ENCODE results near the gene CATSPERD.

The CATSPERD gene

GRCh38 chr19:5809053-5809452 is 88.6 kb downstream of the CATSPERD start:
- DNase-seq: peak; percentile 15

GRCh38 chr19:5809469-5809868 is 89.0 kb downstream of the CATSPERD start:
- DNase-seq: peak; percentile 14

GRCh38 chr19:5811117-5811516 is 90.7 kb downstream of the CATSPERD start:
- no peak for DNase-seq

- DNase-seq: no peak
These were observed 93.8 kb downstream of the CATSPERD start for GRCh38 chr19:5814123-5814851.

- no peak for DNase-seq
These were observed 94.4 kb downstream of the CATSPERD start for GRCh38 chr19:5814852-5815246.

GRCh38 chr19:5817218-5817617 is 96.8 kb downstream of the CATSPERD start:
- DNase-seq: no peak

- no peak for DNase-seq
These were observed 98.2 kb downstream of the CATSPERD start for GRCh38 chr19:5818594-5818993.

GRCh38 chr19:5820785-5821184 is 100.3 kb downstream of the CATSPERD start:
- no peak for DNase-seq

- DNase-seq: no peak
These were observed 101.2 kb downstream of the CATSPERD start for GRCh38 chr19:5821521-5822180.

GRCh38 chr19:5822181-5822844 is 101.9 kb downstream of the CATSPERD start:
- DNase-seq: no peak

GRCh38 chr19:5823579-5824281 is 103.3 kb downstream of the CATSPERD start:
- no peak for DNase-seq

- DNase-seq: no peak
These were observed 104.3 kb downstream of the CATSPERD start for GRCh38 chr19:5824751-5825150.

GRCh38 chr19:5825178-5825577 is 104.7 kb downstream of the CATSPERD start:
- no peak for DNase-seq

GRCh38 chr19:5826531-5827341 is 106.3 kb downstream of the CATSPERD start:
- DNase-seq: peak; percentile 65

GRCh38 chr19:5827342-5827890 is 107.0 kb downstream of the CATSPERD start:
- DNase-seq: no peak

- DNase-seq: peak; percentile 97
These were observed 107.6 kb downstream of the CATSPERD start for GRCh38 chr19:5827891-5828660.
